HEK293T (cell line): ENCODE measurements around the gene SGSM2.

Experiments used
- BHLHE40 ChIP-seq: fragments of 450-650 bp; IDR thresholded peaks from 2 replicates; pipeline ENCODE4 v1.6.1; 2016; ENCODE audit warnings: mild to moderate bottlenecking, moderate library complexity, borderline replicate concordance
- CTBP1 ChIP-seq: fragments of 450-650 bp; IDR thresholded peaks from 2 replicates; pipeline ENCODE4 v1.6.1; 2016; ENCODE audit warnings: borderline replicate concordance
- ELF4 ChIP-seq: fragments of 450-650 bp; IDR thresholded peaks from 2 replicates; pipeline ENCODE4 v1.6.1; 2017; ENCODE audit warnings: antibody characterized with exemption
- FOXA1 ChIP-seq: fragments of 450-650 bp; IDR thresholded peaks from 2 replicates; pipeline ENCODE4 v1.6.1; 2016; ENCODE audit warnings: mild to moderate bottlenecking
- FOXM1 ChIP-seq: fragments of 450-650 bp; IDR thresholded peaks from 2 replicates; pipeline ENCODE4 v1.6.1; 2017; ENCODE audit warnings: mild to moderate bottlenecking, borderline replicate concordance
- L3MBTL2 ChIP-seq: fragments of 450-650 bp; conservative IDR thresholded peaks from 2 replicates; pipeline ENCODE4 v1.6.1; 2016; ENCODE audit warnings: mild to moderate bottlenecking
- NFRKB ChIP-seq: fragments of 450-650 bp; IDR thresholded peaks from 2 replicates; pipeline ENCODE4 v1.6.1; 2016; ENCODE audit warnings: mild to moderate bottlenecking, moderate library complexity
- PKNOX1 ChIP-seq: fragments of 450-650 bp; IDR thresholded peaks from 2 replicates; pipeline ENCODE4 v1.6.1; 2016
- SP1 ChIP-seq: fragments of 450-650 bp; IDR thresholded peaks from 2 replicates; pipeline ENCODE4 v1.6.1; 2017
- SUZ12 ChIP-seq: fragments of 450-650 bp; IDR thresholded peaks from 2 replicates; pipeline ENCODE4 v1.6.1; 2016; ENCODE audit warnings: mild to moderate bottlenecking
- TARDBP ChIP-seq: fragments of 450-650 bp; IDR thresholded peaks from 2 replicates; pipeline ENCODE4 v1.6.1; 2016
- ZNF384 ChIP-seq: fragments of 450-650 bp; IDR thresholded peaks from 2 replicates; pipeline ENCODE4 v1.6.1; 2016

DNA sequence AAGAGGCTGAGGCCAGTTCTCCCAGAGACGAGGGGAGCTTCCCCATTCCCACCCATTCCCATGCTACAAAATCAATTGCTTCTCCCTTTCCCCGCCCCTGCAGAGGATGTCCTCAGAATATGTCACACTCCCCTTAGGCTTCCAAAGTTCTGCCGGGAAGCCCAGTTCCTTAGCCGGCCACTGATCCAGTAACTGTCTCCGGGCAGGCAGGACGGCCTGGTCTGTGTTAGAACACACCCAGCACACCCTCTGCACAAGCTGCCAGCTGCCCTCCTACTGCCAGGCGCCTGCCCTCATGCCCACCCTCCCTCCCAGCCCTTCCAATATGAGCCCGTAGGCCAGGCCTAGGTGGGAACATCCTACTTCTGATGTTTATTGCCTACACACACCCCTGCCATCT is 31.1 kb downstream of the SGSM2 start:
- no peak for TF ChIP-seq SP1
- no peak for TF ChIP-seq PKNOX1
- no peak for TF ChIP-seq L3MBTL2
- TF ChIP-seq BHLHE40: no peak
- TF ChIP-seq ZNF384: no peak
- no peak for TF ChIP-seq NFRKB
- TF ChIP-seq FOXA1: no peak
- no peak for TF ChIP-seq ELF4
- TF ChIP-seq FOXM1: no peak
- no peak for TF ChIP-seq SUZ12
- no peak for TF ChIP-seq CTBP1
- TF ChIP-seq TARDBP: no peak
